Transverse colon (tissue), 4 donors: ENCODE data around the gene GOLGA3. TPM values are rescaled to one million over a fixed set of nuclear protein-coding genes. Genes with fewer than 3 reads are reported as not detected.

ENCODE experiments used
- DNase-seq: peaks from one replicate; pipeline ENCODE4 v3.0.0-alpha.2; 2019
- H3K27ac ChIP-seq, 4 donors: fragments of 200-600 bp; sonication (generic); 2 replicates each; pipeline ENCODE4 v1.5.1; 2016 to 2018; ENCODE audit warnings: inconsistent platforms in 4 of 4
- H3K27me3 ChIP-seq: fragments of 200-600 bp; sonication (generic); 2 replicates; pipeline ENCODE4 v1.5.1; 2017; ENCODE audit warnings: inconsistent platforms
- H3K36me3 ChIP-seq, 4 donors: fragments of 200-600 bp; sonication (generic); 2 replicates each; pipeline ENCODE4 v1.5.1; 2017 to 2019; ENCODE audit warnings: inconsistent platforms in 4 of 4
- H3K4me1 ChIP-seq, 4 donors: fragments of 200-600 bp; sonication (generic); 2 replicates each; pipeline ENCODE4 v1.5.1; 2017 to 2020; ENCODE audit warnings: inconsistent platforms in 4 of 4
- H3K4me3 ChIP-seq, 4 donors: fragments of 200-600 bp; sonication (generic); 1 replicate in 1 of 4; 2 replicates in 3 of 4; pipeline versions ENCODE4 v1.5.1 to v1.6.1; 2017 to 2019; ENCODE audit warnings: inconsistent platforms in 4 of 4
- H3K9me3 ChIP-seq, 2 donors: fragments of 200-600 bp; sonication (generic); 2 replicates each; pipeline ENCODE4 v1.5.1; 2017 to 2019; ENCODE audit warnings: inconsistent platforms in 2 of 2
- CTCF ChIP-seq, 5 experiments: fragments of 200-600 bp in 3 of 5; fragments of 450-650 bp in 2 of 5; sonication (generic) in 3 of 5; IDR thresholded peaks; 1 replicate in 2 of 5; 2 replicates in 3 of 5; pipeline ENCODE4 v1.5.1; 2016 to 2017; ENCODE audit warnings: antibody characterized with exemption in 5 of 5, inconsistent platforms in 3 of 5, mild to moderate bottlenecking in 2 of 5, moderate library complexity in 1 of 5
- EP300 ChIP-seq: sonication (generic); formaldehyde crosslinking; IDR thresholded peaks from one replicate; pipeline ENCODE4 v1.6.1; 2017; ENCODE audit warnings: antibody characterized with exemption, low read depth
- POLR2A ChIP-seq: fragments of 450-650 bp; IDR thresholded peaks from one replicate; pipeline ENCODE4 v1.6.1; 2016; ENCODE audit warnings: antibody characterized with exemption, mild to moderate bottlenecking, moderate library complexity
- POLR2AphosphoS5 ChIP-seq, 3 donors: sonication (generic); formaldehyde crosslinking; IDR thresholded peaks; one replicate each; pipeline ENCODE4 v1.6.1; 2016; ENCODE audit warnings: antibody characterized with exemption in 3 of 3
- WGBS, 2 donors: methylation state at CpG; one replicate each; pipeline ENCODE4 v1.1.5; 2018; ENCODE audit warnings: low coverage in 1 of 2; 5-methylcytosine and 5-hydroxymethylcytosine counted together
- in situ Hi-C, 4 donors: fragments of 200-750 bp; cut with MboI; loops; one replicate each; pipeline versions ENCODE4 v1.15.0 to v1.15.1; 2017; ENCODE audit warnings: low sequenced_read_pairs in 3 of 4, low pct_ligation_motif_present in 1 of 4, low pct_unique_long_range_greater_than_20kb in 1 of 4
- intact Hi-C: fragments of 100-400 bp; cut with DNase I; formaldehyde crosslinking; loops from one replicate; pipeline ENCODE4 v1.15.1; 2023; ENCODE audit warnings: low total_unique reads
- total RNA-seq, 4 donors: library from RNA; depleted of rRNA; stranded (reverse); fragments of >200 nt; gene quantifications; one replicate each; pipeline ENCODE4 v1.1.0, GENCODE V29; 2016

The GOLGA3 gene
- total RNA-seq, 4 donors from 2014 or later = 90.9 to 113 (median 99.9) TPM

- Histone ChIP-seq H3K27ac (no peak overlapping the region), H3K36me3 (peaks cover 0 to 75% (median 36%) of the 10 kb centered on the region in 4 donors), H3K9me3 (no peaks in the 10 kb centered on the region), H3K4me3 (no peak overlapping the region), H3K4me1 (no peaks in the 10 kb centered on the region), H3K27me3 (no peaks in the 10 kb centered on the region)
- DNase-seq = no peak
- intact Hi-C loops (no loop called here), in situ Hi-C loops (no loop called here)
- WGBS, 2 donors = 92 to 97% methylated on average over 13 to 24 of the region's 24 CpGs
- no peak for TF ChIP-seq CTCF (IDR thresholded peaks at IDR 0.05)
- TF ChIP-seq POLR2A = no peak
- no peak for TF ChIP-seq EP300
- no peak for TF ChIP-seq POLR2AphosphoS5 (IDR thresholded peaks at IDR 0.05)
Observed at GRCh38 chr12:132729541-132730320, 98.9 kb downstream of the GOLGA3 start.

- H3K4me1 ChIP-seq = no peaks in the 10 kb centered on the region
- intact Hi-C loops = no loop called here
- in situ Hi-C loops = no loop called here
- peaks cover 0 to 65% (median 32%) of the 10 kb centered on the region in 4 donors for H3K36me3 ChIP-seq
- no peaks in the 10 kb centered on the region for H3K9me3 ChIP-seq
- no peak for TF ChIP-seq EP300
- TF ChIP-seq POLR2AphosphoS5 (IDR thresholded peaks at IDR 0.05) = no peak
- TF ChIP-seq POLR2A = no peak
- no peak for TF ChIP-seq CTCF (IDR thresholded peaks at IDR 0.05)
- no peak overlapping the region for H3K4me3 ChIP-seq
- 97 to 100% methylated on average over 2 to 7 of the region's 7 CpGs for WGBS, 2 donors
- H3K27me3 ChIP-seq = no peaks in the 10 kb centered on the region
- no peak for DNase-seq
- H3K27ac ChIP-seq = no peak overlapping the region
Observed at GRCh38 chr12:132728502-132728901, 100.2 kb downstream of the GOLGA3 start.

GRCh38 chr12:132727091-132727794 is 101.4 kb downstream of the GOLGA3 start:
- intact Hi-C loops (no loop called here), in situ Hi-C loops (no loop called here)
- Histone ChIP-seq H3K4me3 (no peak overlapping the region), H3K9me3 (no peaks in the 10 kb centered on the region), H3K27me3 (no peaks in the 10 kb centered on the region), H3K36me3 (peaks cover 0 to 64% (median 31%) of the 10 kb centered on the region in 4 donors), H3K27ac (no peak overlapping the region), H3K4me1 (no peaks in the 10 kb centered on the region)
- WGBS, 2 donors = 93% methylated on average over 37 of the region's 37 CpGs; no CpG with 5 or more reads in 1 of the 2 donors
- TF ChIP-seq POLR2A (no peak), CTCF (IDR thresholded peaks at IDR 0.05) (no peak), EP300 (no peak), POLR2AphosphoS5 (IDR thresholded peaks at IDR 0.05) (no peak)
- no peak for DNase-seq

GRCh38 chr12:132726386-132726785 is 102.3 kb downstream of the GOLGA3 start:
- DNase-seq = no peak
- Histone ChIP-seq H3K4me3 (no peak overlapping the region), H3K9me3 (no peaks in the 10 kb centered on the region), H3K27me3 (no peaks in the 10 kb centered on the region), H3K27ac (no peak overlapping the region), H3K36me3 (peaks cover 0 to 58% (median 28%) of the 10 kb centered on the region in 4 donors), H3K4me1 (no peaks in the 10 kb centered on the region)
- TF ChIP-seq EP300 (no peak), CTCF (IDR thresholded peaks at IDR 0.05) (no peak), POLR2A (no peak), POLR2AphosphoS5 (IDR thresholded peaks at IDR 0.05) (no peak)
- in situ Hi-C loops (no loop called here), intact Hi-C loops (no loop called here)
- WGBS, 2 donors = 94 to 95% methylated on average over 9 to 12 of the region's 12 CpGs
